Hippocampal formation (tissue), 2 donors: ENCODE measurements around the gene CEP350.
"Not testable (repeated sequence)": the region's sequence is repeated elsewhere in the genome, so short reads cannot be mapped to it uniquely, and the experiment has no call there.

Experiments
- DNase-seq, 2 donors: peaks; one replicate each; lab custom pipeline; 2025; lab: John Stamatoyannopoulos, UW

CEP350 gene

DNA sequence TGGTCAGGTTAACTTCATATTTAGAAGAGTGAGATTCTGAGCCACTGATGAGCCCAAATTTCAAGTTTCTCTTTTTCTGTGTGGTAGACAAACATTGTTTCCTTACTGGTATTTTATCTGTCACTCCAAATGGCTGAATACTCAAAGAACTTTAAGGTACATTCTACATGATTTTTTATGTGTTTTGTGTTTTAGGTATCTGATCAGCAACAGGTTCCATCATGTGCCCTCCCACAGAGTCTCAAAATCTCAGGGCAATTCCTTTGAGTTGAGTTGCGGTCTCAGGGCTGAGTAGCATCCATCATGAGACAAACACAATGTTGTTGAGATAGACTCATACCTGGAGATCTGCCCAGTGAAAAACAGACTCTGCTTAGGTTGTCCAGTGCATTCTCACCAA lies 14.7 kb upstream of the CEP350 start:
- DNase-seq = no peak

GRCh38 chr1:179941454-179941853 lies 13.2 kb upstream of the CEP350 start:
- no peak for DNase-seq

GRCh38 chr1:179950651-179951050 lies 4.0 kb upstream of the CEP350 start:
- no peak for DNase-seq

DNA sequence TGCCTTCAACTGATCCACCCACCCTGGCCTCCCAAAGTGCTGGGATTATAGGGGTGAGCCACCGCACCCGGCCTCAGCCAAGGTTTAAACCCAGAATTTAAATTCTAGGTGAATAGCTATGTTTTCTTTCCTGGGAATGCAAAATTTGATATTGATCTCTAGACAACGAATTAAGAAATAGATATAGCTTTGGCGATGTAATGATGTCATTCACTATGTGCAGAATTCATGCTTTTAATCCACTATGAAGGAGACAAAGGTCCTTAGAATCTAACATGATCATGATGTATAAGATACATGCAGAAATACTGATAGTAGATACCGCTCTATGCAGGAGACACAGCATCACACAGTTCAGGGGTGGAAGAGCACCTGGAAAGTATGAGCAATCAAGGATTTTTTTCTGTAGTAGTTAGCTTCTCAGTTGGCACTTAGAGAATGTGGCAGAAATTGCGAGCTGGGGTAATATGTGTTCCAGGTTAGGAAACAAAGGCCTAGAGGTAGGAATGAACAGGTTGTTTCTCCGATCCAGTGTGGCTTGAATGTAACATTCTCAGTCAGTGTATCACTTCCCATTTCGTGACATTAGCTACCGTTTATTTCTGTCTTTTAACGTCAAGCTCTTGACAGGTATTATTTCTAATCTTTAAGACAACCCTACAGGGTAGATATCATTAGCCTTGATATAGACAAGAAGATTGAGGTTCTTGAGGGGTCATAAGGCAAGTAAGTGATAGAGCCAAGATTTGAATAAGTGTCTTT lies 3.0 kb upstream of the CEP350 start:
- no peak for DNase-seq

- DNase-seq = no peak
Measured at GRCh38 chr1:179952186-179952585, 2.4 kb upstream of the CEP350 start.

DNA sequence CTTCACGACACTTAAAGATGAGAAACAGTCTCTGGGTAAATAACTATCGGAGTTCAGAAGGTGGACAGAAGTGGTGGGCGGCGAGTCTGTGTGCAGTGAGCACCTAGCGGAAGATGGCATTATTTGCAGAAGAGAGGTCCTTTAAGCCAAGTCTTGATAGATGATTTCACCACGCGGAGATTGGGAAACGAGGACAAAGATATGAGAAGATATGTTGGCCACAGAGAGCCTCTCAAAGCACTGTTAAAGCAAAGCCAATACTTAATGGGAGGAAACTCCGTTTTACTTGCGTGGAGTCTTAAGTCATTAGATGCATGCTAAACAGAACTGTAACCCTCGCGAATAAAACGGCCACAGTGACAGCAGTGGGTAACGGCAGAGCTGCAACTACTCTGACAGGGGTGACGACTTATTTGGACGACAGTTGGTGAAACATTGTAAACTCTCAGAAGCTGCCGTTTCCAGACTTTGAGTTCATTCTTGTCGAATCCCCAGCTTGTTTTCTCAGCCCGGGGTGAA lies 577 bp upstream of the CEP350 start:
- no peak for DNase-seq

- no peak for DNase-seq
Measured at GRCh38 chr1:179955287-179955680, 674 bp downstream of the CEP350 start.

- no peak for DNase-seq
Measured at GRCh38 chr1:179955731-179956130, 1.1 kb downstream of the CEP350 start.

DNA sequence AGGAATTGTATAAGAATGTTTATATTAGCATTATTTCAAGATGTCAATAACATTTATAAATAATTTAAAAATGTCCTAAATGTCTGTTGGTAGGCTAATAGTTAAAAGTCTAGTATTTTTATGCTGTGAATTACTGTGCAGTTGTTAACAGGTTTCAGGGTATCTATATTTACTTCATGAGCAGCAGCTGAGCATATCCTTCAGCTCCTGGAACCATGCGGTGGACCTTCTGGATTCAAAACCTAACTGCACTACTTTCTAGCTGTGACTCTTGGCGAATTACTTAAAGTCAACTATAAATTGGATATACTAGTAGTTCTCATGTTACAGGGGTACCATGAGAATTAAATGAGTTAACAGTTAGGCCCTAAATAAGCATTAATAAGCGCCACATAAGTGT lies 3.7 kb downstream of the CEP350 start:
- no peak for DNase-seq

GRCh38 chr1:179962168-179962567 lies 7.6 kb downstream of the CEP350 start:
- DNase-seq = not testable (repeated sequence)

DNA sequence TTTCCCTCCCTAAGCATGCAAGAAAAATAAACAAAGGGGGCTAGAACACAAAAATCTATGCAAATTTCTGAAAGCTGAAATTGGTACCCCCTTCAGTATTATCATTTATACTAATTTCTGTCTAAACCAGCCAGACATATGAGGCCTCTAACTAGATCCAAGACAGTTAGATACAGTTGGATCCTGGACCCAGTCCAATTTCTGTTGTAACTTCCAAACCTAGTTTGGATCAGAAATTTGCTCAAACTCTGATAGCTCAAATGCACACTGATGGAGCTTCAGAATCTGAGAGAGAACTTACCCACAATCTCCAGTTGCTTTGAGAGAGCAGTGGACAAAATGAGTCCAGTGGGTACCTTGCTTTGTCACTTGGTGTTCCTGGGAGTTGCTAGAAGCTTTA lies 11.9 kb downstream of the CEP350 start:
- DNase-seq = no peak

DNA sequence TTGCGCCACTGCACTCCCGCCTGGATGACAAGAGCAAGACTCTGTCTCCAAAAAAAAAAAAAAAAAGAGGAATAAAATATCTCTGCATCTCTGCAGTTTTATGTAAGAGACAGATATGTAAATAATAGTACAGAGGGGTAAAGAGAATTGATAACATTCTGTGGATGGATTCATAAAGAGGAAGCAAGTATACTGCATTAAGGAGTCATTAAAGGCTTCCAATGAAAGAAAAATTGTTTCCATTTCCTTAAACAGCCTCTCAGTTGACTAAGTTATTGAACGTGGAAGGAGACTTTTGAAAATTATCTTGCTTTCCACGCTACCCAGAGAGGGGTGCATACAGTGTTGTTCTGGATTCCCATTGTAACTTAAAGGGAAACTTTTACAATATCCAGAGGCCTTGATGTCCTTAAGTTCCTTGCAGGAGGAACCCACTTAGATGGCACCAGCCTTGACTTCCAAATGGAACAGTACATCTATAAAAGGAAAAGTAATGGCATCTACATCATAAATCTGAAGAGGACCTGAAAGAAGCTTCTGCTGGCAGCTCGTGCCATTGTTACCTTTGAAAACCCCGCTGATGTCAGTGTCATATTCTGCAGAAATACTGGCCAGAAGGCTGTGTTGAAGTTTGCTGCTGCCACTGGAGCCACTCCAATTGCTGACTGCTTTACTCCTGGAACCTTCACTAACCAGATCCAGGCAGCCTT lies 13.8 kb downstream of the CEP350 start:
- DNase-seq = no peak

DNA sequence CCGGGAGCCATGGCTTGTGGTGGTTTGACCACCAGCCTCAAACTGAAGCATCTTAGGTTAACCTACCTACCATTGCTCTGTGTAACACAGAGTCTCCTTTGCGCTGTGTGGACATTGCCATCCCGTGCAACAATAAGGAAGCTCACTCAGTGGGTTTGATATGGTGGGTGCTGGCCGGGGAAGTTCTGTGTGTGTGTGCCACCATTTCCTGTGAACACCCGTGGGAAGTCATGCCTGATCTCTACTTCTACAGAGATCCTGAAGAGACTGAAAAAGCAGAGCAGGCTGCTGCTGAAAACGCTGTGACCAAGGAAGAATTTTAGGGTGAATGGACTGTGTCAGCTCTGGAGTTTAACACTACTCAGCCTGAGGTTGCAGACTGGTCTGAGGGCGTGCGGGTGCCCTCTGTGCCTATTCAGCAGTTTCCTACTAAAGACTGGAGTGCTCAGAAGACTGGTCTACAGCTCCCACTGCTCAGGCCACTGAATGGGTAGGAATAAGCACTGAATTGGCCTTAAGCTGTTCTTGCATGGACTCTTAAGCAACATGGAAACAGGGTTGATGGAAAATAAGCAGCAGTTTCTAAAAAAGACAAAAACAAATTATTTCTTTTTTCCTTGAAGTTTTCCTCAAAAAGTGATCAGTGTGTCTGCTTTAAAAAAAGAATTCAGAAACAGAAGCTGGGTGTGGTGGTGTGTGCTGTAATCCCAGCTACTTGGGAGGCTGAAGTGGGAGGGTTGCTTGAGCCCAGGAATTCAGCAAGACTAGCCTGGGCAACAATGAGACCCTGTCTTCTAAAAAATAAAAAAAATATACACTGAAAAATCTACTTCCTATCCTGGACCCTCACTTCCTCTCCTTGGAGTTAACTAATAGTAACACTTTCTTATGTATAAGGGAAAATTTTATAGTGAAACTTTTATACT lies 14.6 kb downstream of the CEP350 start:
- no peak for DNase-seq

GRCh38 chr1:179969962-179970361 lies 15.4 kb downstream of the CEP350 start:
- DNase-seq = no peak

DNA sequence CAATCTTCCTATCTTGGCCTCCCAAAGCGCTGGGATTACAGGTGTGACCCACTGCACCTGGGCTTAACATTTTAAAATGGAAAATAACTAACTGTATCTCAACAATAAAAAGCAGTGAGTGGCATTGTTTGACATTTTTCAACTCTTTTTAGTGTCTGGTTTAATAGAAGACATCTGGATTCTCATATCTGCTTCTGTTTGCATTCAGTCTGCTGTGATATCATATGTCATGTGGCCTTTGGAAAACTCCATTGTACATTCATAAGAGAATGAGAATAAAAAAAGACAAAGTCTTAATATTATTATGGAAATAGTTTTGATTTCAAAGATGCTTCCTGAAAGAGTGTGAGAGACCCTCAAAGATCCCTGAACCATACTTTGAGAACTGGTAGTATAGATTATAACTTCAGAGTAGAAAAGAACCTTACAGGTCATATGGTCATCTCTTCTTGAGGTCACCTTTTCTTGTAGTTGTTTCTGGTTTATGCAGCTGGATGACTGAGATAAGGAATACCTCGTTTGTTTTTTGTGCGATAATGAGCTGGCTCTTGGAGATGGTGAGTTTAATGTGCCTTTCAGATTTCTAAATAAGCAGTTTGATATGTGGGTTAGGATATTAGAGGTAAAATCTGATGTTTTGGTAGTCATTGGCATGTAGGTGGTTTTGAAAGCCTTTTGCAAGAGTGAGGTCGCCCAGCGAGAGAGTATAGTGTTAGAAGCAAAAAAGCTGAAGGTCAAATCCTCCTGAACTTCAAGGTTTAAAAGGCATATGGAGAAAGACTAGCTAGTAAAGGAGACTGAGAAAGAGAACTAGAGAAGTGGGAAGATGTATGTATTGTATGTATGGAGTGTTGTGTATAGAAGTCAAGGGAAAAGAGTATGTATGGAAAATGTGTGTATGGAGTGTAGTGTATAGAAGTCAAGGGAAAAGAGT lies 17.2 kb downstream of the CEP350 start:
- DNase-seq = no peak

- DNase-seq = no peak
Measured at GRCh38 chr1:179973198-179974110, 18.8 kb downstream of the CEP350 start.

- no peak for DNase-seq
Measured at GRCh38 chr1:179976970-179977651, 22.5 kb downstream of the CEP350 start.

DNA sequence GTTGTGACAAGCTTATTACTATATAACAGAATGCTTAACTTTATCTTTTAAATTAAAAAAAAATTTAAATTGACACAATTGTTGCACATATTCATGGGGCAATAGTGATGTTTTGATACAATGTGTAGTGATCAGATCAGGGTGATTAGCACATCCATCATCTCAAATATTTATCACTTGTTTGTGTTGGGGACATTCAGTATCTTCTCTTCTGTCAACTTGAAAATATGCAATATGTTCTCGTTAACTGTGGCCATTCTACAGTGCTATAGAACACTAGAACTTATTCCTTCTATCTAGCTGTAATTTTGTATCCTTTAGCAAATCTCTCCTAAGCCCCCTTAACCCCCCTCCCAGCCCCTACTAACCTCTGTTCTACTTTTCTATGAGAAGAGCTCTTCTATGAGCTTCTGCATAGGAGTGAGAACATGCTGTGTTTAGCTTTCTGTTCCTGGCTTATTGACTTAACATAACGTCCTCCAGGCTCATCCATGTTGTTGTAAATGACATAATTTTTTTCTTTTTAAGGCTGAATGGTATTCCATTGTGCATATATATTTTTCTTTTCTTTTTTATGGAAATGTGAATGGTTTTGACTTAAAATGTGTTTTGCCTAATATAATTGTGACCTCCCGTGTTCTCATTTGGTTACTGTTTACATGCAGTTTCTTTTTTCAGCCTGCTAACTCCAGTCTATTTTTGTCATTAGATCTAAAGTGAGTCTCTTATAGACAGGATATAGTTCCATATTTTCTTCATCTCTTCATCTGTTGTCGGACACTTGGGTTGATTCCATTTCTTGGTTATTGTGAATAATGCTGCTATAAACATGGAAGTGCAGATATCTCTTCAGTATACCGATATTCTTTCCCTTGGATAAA lies 23.8 kb downstream of the CEP350 start:
- DNase-seq = no peak
